ENCODE data around the gene UVSSA.
"Not testable (repeated sequence)": the region's sequence is repeated elsewhere in the genome, so short reads cannot be mapped to it uniquely, and the experiment has no call there.

UVSSA gene

GRCh38 chr4:1413687-1414479 lies 66.9 kb downstream of the UVSSA start:
- in situ Hi-C loops (cut with MboI; ENCODE audit: low sequenced_read_pairs), result no loop called here

DNA sequence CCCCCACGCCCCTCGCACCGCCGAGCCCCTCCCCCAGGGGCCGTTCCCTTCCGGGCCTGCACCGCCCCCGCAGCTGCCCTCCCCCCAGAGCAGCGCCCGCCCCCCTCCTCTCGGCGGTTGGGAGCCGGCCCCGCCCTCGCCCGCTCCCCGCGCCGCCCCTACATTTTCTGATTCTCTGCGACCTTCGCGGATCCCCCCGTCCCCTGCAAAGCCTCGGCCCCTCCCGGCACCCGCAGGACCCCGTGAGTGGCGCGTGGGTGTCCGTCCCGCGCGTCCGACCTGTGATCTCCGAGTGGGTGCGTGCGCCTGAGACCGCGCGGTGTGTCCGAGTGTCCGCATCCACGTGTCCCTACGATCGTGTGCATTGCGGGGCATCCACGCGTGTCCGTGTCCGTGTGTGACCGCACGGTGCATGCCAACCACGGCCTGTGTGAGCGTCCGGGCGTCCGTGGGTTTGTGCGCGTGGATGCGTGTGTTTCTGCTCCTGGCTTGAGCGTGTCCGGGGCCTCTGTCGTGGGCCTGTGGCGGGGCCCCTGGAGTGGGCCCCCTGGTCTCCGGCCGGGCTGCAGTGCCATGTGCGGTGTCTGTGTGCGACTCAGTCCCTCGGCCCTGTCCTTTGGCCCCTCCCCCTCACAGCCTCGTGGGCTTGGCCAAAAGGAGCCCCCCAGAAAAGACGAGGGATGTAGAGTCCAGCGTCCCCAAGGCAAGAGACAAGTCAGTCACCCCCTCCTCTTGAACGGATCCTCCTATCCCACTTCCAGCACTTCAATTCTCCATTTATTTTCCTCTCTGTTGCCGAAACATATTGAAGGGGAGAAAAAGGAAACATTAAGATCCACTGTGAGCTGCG lies 68.0 kb downstream of the UVSSA start:
- in situ Hi-C loops (cut with MboI; ENCODE audit: low sequenced_read_pairs), result no loop called here

DNA sequence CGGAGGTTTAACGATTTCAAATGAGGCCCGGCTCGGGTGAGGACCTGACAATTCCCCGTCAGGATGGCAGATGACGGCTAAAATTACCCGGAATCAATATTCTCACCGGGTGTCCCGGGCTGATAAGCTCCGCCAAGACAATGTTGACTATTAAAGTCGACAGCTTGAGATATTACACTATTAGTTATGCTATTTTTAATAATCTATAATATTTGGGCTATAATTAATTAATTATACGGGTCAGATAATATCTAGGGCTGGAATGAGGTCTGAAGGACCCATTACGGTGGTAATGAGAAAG lies 68.6 kb downstream of the UVSSA start:
- in situ Hi-C loops (cut with MboI; ENCODE audit: low sequenced_read_pairs), result no loop called here

DNA sequence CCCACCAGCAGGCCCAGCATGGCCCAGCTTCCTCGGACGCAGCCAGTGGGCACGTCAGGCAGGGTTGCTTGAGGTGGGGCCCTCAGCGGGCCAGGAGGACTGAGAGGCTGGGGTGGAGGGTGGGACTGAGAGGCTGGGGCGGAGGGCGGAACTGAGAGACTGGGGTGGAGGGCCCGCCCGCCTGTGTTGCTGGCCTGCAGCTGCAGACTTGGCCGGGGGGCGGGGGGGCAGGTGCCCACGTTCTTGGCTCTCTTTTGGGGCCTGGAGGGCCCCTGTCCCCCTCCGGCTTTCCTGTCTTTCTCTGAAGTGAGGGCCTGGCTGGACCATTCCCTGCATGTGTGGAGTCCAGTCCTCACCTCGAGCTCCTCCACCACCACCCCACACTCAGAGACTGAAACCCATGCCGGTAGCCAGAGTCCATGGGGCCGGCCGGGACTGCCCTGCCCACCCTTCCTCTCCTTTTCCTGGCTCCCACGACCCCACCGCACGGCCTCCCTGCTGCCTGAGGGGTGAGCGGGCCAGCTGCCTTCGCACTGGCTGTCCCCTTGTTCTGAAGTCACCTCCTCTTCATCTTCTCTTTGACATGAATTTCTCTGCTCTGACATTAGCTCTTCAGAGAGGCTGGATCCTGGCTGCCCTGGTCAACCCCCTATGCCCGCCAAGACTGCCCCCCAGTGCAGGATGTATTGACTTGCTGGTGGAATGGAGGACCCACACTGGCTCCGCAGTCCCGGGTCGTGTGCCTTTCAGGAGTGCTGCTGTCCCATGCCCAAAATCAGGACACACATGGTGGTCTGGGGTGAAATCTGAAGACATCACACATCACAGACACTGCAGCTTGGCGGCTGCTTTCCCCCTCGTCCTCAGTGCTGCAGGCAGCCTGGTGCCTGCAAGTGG lies 69.3 kb downstream of the UVSSA start:
- in situ Hi-C loops (cut with MboI; ENCODE audit: low sequenced_read_pairs), result no loop called here

GRCh38 chr4:1416948-1417260 lies 69.9 kb downstream of the UVSSA start:
- in situ Hi-C loops (cut with MboI; ENCODE audit: low sequenced_read_pairs), result no loop called here

GRCh38 chr4:1417522-1418390 lies 70.7 kb downstream of the UVSSA start:
- in situ Hi-C loops (cut with MboI; ENCODE audit: low sequenced_read_pairs), result no loop called here

- in situ Hi-C loops (cut with MboI; ENCODE audit: low sequenced_read_pairs), result no loop called here
These were observed 71.7 kb downstream of the UVSSA start for GRCh38 chr4:1418494-1419285.

DNA sequence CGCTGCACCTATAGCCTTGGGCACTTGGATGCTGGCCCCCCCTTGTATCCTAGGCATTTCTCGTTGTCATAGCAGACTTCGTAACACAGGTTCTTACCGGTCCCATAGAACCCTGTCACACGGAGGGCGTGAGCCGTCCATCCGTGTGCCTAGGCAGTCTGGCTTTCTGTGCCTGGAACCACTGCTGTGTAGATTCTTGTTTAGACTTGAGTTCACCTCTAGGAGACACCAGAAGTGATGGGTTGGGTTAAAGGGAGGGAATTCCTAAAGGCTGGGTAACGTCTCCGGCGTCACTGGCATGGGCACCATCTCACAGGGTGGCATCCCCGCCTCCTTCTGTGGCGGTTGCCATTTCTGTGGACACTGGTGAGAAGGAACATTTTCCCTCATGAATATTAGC lies 72.7 kb downstream of the UVSSA start:
- in situ Hi-C loops (cut with MboI; ENCODE audit: low sequenced_read_pairs), result no loop called here

DNA sequence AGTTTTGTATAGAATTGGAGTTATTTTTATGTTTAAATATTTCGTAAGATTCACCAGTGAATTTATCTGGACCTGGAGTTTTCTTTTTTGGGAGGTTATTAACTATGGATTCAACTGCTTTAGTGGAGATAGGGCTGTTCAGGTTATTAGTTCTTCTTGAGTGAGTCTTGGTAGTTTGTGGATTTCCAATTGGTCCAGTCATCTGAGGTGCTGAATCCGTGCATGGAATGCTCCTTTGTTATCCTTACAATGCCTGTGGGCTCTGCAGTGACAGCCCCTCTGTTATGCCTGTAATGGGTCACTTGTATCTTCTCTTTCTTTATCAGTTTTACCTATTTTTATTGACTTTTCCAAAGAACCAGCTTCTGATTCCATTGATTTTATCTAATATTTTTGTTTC lies 74.6 kb downstream of the UVSSA start:
- in situ Hi-C loops (cut with MboI; ENCODE audit: low sequenced_read_pairs), result no loop called here

DNA sequence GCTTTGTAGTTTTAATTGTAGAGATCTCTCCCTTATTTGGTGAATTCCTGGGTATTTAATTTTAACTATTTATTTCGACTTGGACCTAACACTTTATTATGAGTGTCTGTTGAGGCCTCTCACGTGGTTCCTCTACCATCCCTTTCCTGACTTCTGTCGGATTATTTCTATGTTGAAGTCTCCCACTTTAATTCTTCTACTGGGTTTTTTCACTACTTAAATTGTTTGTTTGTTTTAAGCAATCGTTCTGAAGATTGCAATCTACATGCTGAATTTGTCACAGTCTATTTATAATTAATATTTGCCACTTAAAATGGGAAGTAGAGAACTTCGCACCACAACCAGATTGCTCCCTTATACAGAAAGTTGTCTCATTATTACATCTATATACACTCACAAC lies 80.0 kb downstream of the UVSSA start:
- in situ Hi-C loops (cut with MboI; ENCODE audit: low sequenced_read_pairs), result no loop called here

- in situ Hi-C loops (cut with MboI; ENCODE audit: low sequenced_read_pairs), result not testable (repeated sequence)
These were observed 96.7 kb downstream of the UVSSA start for GRCh38 chr4:1443688-1444172.

Measured in HL-60/S4 (cell line).